ENCODE measurements around the gene RBPJL. TPM values are rescaled to one million over a fixed set of nuclear protein-coding genes. Genes with fewer than 3 reads are reported as not detected.
A peak's percentile ranks its signal among the peaks of the same experiment; 100 is the strongest.

Gene RBPJL
- total and polyA plus RNA-seq, 4 donors, result not detected

DNA sequence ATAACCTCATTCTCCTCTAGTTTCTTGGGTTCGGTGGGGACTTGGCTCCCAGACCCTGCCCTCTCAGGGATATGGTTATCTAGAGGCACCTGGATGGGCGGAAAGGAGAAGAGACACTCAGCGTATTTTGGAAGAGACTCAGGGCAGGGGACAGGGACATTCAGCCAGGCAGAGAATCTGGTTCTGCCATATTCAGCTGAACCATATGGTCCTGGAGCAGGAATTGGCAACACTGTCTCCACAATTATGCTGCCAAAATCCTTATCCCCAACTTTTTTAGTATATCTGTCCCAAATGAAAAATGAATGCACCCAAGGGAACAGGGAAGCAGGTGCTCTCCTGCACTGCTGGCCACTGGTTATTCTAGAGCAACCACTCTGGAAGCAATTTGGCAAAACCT, 23.8 kb downstream of the RBPJL start:
- no peak for DNase-seq (ENCODE audit: low spot score)
- H3K27me3 ChIP-seq (ENCODE audit: control insufficient read depth in 4 of 4, insufficient read depth in 4 of 4, low read length in 3 of 4), result no peaks in the 10 kb centered on the region
- H3K27ac ChIP-seq (ENCODE audit: low read depth in 1 of 2, low read length in 2 of 2), result peak overlapping the region in 1 of 2 donors; percentile 16
- no peak for TF ChIP-seq YY1 (IDR thresholded peaks at IDR 0.05)
- no peak for TF ChIP-seq RXRA (IDR thresholded peaks at IDR 0.05)
- TF ChIP-seq FOXA2 (IDR thresholded peaks at IDR 0.05), result no peak
- no peak for TF ChIP-seq HNF4G (IDR thresholded peaks at IDR 0.05)
- TF ChIP-seq HNF4A (conservative IDR thresholded peaks at IDR 0.05), result no peak
- H3K4me1 ChIP-seq (ENCODE audit: control insufficient read depth in 4 of 4, insufficient read depth in 4 of 4, low read length in 3 of 4), result peaks cover 0 to 7% (median 1%) of the 10 kb centered on the region in 4 donors
- no peaks in the 10 kb centered on the region for H3K9me3 ChIP-seq (ENCODE audit: control insufficient read depth in 4 of 4, low read length in 3 of 4)
- no peak overlapping the region for H3K9ac ChIP-seq (ENCODE audit: low read depth in 1 of 2, low read length in 2 of 2)
- H3K36me3 ChIP-seq (ENCODE audit: control insufficient read depth in 4 of 4, insufficient read depth in 3 of 4, low read depth in 1 of 4, low read length in 3 of 4), result peaks cover 21 to 82% (median 67%) of the 10 kb centered on the region in 4 donors
- H3K4me3 ChIP-seq (ENCODE audit: low read depth in 1 of 3, low read length in 3 of 3), result no peak overlapping the region
- WGBS, result 93% methylated on average over 3 of the region's 3 CpGs

DNA sequence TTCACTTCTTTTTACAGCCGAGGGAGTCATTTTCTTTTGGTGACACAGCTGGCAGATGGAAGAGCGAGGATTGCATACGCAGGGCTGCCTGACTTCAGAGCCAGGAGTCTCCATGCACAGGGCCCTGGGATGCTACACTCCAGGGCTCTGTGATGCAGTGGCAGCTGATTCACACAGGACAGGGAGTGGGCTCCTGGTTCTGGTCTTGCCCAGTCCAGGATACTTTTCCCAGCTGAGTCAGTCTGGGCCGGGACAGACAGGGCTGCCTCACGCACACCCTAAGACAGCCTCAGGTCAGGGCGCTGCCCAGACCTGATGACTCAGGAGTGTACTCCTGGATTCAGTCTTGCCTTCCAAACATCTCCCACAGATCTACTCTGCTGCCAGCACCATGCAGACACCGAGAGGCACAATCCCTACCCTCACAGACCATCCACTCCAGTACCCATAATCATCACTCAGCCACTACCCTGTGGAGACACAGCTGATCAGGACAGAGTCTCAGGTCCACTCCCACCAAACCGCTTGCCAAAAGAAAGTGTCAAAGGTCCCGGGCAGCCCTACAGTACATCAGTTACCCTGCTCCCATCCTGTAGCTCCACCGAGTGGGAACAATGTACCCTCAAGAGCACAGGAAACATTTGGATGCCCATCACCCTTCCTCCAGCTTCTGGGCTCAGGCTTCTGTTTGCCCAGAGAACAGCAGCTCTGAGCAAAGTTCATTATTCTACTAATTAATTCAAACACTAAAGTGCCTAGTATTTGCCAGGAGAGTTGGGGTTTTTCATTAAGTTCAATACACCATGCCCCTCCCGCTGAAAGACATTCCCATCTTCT, 30.1 kb downstream of the RBPJL start:
- Histone ChIP-seq H3K9ac (ENCODE audit: low read depth in 1 of 2, low read length in 2 of 2) (peak overlapping the region in 1 of 2 donors; percentile 21), H3K27me3 (ENCODE audit: control insufficient read depth in 4 of 4, insufficient read depth in 4 of 4, low read length in 3 of 4) (no peaks in the 10 kb centered on the region), H3K9me3 (ENCODE audit: control insufficient read depth in 4 of 4, low read length in 3 of 4) (no peaks in the 10 kb centered on the region), H3K4me1 (ENCODE audit: control insufficient read depth in 4 of 4, insufficient read depth in 4 of 4, low read length in 3 of 4) (peaks cover 18 to 59% (median 51%) of the 10 kb centered on the region in 4 donors), H3K27ac (ENCODE audit: low read depth in 1 of 2, low read length in 2 of 2) (peak overlapping the region; percentile 81 to 97), H3K36me3 (ENCODE audit: control insufficient read depth in 4 of 4, insufficient read depth in 3 of 4, low read depth in 1 of 4, low read length in 3 of 4) (peaks cover 2 to 39% (median 22%) of the 10 kb centered on the region in 4 donors), H3K4me3 (ENCODE audit: low read depth in 1 of 3, low read length in 3 of 3) (no peak overlapping the region)
- TF ChIP-seq FOXA2 (IDR thresholded peaks at IDR 0.05) (no peak), FOXA1 (IDR thresholded peaks at IDR 0.05) (no peak), TAF1 (conservative IDR thresholded peaks at IDR 0.05) (no peak), SP1 (IDR thresholded peaks at IDR 0.05) (peak; percentile 78), RXRA (IDR thresholded peaks at IDR 0.05) (peak; percentile 57 to 82), EGR1 (IDR thresholded peaks at IDR 0.05; ENCODE audit: low read depth in 2 of 2) (peak in 1 of 2 donors; percentile 52), HNF4A (conservative IDR thresholded peaks at IDR 0.05) (peak; percentile 77 to 84), GABPA (IDR thresholded peaks at IDR 0.05 in 1 of 2, conservative IDR thresholded peaks at IDR 0.05 in 1 of 2) (no peak), HNF4G (IDR thresholded peaks at IDR 0.05) (peak; percentile 14), NR2F2 (IDR thresholded peaks at IDR 0.05) (no peak), RAD21 (IDR thresholded peaks at IDR 0.05) (peak; percentile 51 to 52), YY1 (IDR thresholded peaks at IDR 0.05) (peak; percentile 13), JUND (IDR thresholded peaks at IDR 0.05) (peak in 1 of 2 donors; percentile 69)
- TF ChIP-seq, protein P1, sequence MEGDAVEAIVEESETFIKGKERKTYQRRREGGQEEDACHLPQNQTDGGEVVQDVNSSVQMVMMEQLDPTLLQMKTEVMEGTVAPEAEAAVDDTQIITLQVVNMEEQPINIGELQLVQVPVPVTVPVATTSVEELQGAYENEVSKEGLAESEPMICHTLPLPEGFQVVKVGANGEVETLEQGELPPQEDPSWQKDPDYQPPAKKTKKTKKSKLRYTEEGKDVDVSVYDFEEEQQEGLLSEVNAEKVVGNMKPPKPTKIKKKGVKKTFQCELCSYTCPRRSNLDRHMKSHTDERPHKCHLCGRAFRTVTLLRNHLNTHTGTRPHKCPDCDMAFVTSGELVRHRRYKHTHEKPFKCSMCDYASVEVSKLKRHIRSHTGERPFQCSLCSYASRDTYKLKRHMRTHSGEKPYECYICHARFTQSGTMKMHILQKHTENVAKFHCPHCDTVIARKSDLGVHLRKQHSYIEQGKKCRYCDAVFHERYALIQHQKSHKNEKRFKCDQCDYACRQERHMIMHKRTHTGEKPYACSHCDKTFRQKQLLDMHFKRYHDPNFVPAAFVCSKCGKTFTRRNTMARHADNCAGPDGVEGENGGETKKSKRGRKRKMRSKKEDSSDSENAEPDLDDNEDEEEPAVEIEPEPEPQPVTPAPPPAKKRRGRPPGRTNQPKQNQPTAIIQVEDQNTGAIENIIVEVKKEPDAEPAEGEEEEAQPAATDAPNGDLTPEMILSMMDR (IDR thresholded peaks at IDR 0.05; ENCODE audit: low read depth, low read length, missing input control), result no peak
- TF ChIP-seq, protein P2, sequence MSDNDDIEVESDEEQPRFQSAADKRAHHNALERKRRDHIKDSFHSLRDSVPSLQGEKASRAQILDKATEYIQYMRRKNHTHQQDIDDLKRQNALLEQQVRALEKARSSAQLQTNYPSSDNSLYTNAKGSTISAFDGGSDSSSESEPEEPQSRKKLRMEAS (IDR thresholded peaks at IDR 0.05), result no peak
- TF ChIP-seq, protein P3, sequence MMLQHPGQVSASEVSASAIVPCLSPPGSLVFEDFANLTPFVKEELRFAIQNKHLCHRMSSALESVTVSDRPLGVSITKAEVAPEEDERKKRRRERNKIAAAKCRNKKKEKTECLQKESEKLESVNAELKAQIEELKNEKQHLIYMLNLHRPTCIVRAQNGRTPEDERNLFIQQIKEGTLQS (IDR thresholded peaks at IDR 0.05), result peak; percentile 7
- TF ChIP-seq, protein P4, sequence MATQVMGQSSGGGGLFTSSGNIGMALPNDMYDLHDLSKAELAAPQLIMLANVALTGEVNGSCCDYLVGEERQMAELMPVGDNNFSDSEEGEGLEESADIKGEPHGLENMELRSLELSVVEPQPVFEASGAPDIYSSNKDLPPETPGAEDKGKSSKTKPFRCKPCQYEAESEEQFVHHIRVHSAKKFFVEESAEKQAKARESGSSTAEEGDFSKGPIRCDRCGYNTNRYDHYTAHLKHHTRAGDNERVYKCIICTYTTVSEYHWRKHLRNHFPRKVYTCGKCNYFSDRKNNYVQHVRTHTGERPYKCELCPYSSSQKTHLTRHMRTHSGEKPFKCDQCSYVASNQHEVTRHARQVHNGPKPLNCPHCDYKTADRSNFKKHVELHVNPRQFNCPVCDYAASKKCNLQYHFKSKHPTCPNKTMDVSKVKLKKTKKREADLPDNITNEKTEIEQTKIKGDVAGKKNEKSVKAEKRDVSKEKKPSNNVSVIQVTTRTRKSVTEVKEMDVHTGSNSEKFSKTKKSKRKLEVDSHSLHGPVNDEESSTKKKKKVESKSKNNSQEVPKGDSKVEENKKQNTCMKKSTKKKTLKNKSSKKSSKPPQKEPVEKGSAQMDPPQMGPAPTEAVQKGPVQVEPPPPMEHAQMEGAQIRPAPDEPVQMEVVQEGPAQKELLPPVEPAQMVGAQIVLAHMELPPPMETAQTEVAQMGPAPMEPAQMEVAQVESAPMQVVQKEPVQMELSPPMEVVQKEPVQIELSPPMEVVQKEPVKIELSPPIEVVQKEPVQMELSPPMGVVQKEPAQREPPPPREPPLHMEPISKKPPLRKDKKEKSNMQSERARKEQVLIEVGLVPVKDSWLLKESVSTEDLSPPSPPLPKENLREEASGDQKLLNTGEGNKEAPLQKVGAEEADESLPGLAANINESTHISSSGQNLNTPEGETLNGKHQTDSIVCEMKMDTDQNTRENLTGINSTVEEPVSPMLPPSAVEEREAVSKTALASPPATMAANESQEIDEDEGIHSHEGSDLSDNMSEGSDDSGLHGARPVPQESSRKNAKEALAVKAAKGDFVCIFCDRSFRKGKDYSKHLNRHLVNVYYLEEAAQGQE (IDR thresholded peaks at IDR 0.05), result peak; percentile 55
- TF ChIP-seq, protein P5, sequence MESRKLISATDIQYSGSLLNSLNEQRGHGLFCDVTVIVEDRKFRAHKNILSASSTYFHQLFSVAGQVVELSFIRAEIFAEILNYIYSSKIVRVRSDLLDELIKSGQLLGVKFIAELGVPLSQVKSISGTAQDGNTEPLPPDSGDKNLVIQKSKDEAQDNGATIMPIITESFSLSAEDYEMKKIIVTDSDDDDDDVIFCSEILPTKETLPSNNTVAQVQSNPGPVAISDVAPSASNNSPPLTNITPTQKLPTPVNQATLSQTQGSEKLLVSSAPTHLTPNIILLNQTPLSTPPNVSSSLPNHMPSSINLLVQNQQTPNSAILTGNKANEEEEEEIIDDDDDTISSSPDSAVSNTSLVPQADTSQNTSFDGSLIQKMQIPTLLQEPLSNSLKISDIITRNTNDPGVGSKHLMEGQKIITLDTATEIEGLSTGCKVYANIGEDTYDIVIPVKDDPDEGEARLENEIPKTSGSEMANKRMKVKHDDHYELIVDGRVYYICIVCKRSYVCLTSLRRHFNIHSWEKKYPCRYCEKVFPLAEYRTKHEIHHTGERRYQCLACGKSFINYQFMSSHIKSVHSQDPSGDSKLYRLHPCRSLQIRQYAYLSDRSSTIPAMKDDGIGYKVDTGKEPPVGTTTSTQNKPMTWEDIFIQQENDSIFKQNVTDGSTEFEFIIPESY (IDR thresholded peaks at IDR 0.05), result no peak
- no peak for DNase-seq (ENCODE audit: low spot score)
- 41% methylated on average over 11 of the region's 11 CpGs for WGBS
